LHCN-M2 (cell line): Measurements from ENCODE around the gene INPP5B. TPM values are rescaled to one million over a fixed set of nuclear protein-coding genes. Genes with fewer than 3 reads are reported as not detected.

Experiments
- DNase-seq: peaks from one replicate; pipeline ENCODE4 v3.0.0-alpha.2; 2012; ENCODE audit warnings: low read depth
- total RNA-seq: library from RNA; depleted of rRNA; stranded (reverse); fragments of >200 nt; gene quantifications from 2 replicates; pipeline ENCODE4 v1.2.3, GENCODE V29; 2014; rRNA removed

The INPP5B gene
- total RNA-seq, 1 experiment from 2014 or later, result 22.7 TPM

GRCh38 chr1:37841652-37842051, 105.2 kb downstream of the INPP5B start:
- no peak for DNase-seq

GRCh38 chr1:37840711-37841110, 106.1 kb downstream of the INPP5B start:
- DNase-seq, result no peak

GRCh38 chr1:37839676-37840075, 107.2 kb downstream of the INPP5B start:
- no peak for DNase-seq

- DNase-seq, result no peak
Observed at GRCh38 chr1:37836788-37837187, 110.1 kb downstream of the INPP5B start.

GRCh38 chr1:37831809-37832208, 115.0 kb downstream of the INPP5B start:
- DNase-seq, result no peak

GRCh38 chr1:37831109-37831508, 115.7 kb downstream of the INPP5B start:
- no peak for DNase-seq

GRCh38 chr1:37828410-37829074, 118.3 kb downstream of the INPP5B start:
- no peak for DNase-seq

GRCh38 chr1:37825506-37825905, 121.3 kb downstream of the INPP5B start:
- no peak for DNase-seq

- no peak for DNase-seq
Observed at GRCh38 chr1:37824001-37824400, 122.9 kb downstream of the INPP5B start.

GRCh38 chr1:37822906-37823815, 123.7 kb downstream of the INPP5B start:
- DNase-seq, result no peak

- DNase-seq, result no peak
Observed at GRCh38 chr1:37821481-37821880, 125.4 kb downstream of the INPP5B start.

- peak; percentile 11 for DNase-seq
Observed at GRCh38 chr1:37817481-37817880, 129.4 kb downstream of the INPP5B start.

GRCh38 chr1:37814252-37814651, 132.6 kb downstream of the INPP5B start:
- DNase-seq, result no peak

GRCh38 chr1:37813529-37814145, 133.2 kb downstream of the INPP5B start:
- DNase-seq, result no peak

- DNase-seq, result peak; percentile 76
Observed at GRCh38 chr1:37811027-37811655, 135.7 kb downstream of the INPP5B start.

Other genes starting within 250 kb of the INPP5B start
- gene EPHA10, start 181.9 kb downstream of the INPP5B start, total RNA-seq, result not detected in 2 replicates
- 2.5 and 2.9 TPM in 2 replicates for gene MANEAL, start 153.2 kb downstream of the INPP5B start, total RNA-seq
- gene C1orf122, start 139.3 kb downstream of the INPP5B start, total RNA-seq, result 81.4 and 86.5 TPM in 2 replicates
- gene YRDC, start 138.8 kb downstream of the INPP5B start, total RNA-seq, result 24.1 and 29.0 TPM in 2 replicates
- gene MTF1, start 87.5 kb downstream of the INPP5B start, total RNA-seq, result 1.6 and 2.1 TPM in 2 replicates
- 86.7 and 96.1 TPM in 2 replicates for gene SF3A3, start 43.0 kb upstream of the INPP5B start, total RNA-seq
- gene FHL3, start 58.5 kb upstream of the INPP5B start, total RNA-seq, result 37.3 and 39.0 TPM in 2 replicates
- 100 and 107 TPM in 2 replicates for gene UTP11, start 65.7 kb upstream of the INPP5B start, total RNA-seq
- not detected in 2 replicates for gene POU3F1, start 99.7 kb upstream of the INPP5B start, total RNA-seq